HCT116 (cell line): ENCODE results near the gene DIP2C. TPM values are rescaled to one million over a fixed set of nuclear protein-coding genes. Genes with fewer than 3 reads are reported as not detected.

ENCODE experiments used
- ATAC-seq: fragments of 200-7000 bp; cut with Tn5 transposase; 2 replicates; pipeline ENCODE4 v1.9.1; 2020; ENCODE audit warnings: mild to moderate bottlenecking, moderate library complexity
- BruUV-seq: library from RNA; stranded (reverse); fragments of 400-500 nt; replicated peaks from 2 replicates; lab custom pipeline; 2021; lab: Mats Ljungman, UMichigan
- CTCF ChIA-PET: fragments of 300-600 bp; sonication (Branson Sonifier 250); formaldehyde crosslinking; loops from one replicate; lab custom pipeline; 2021; ENCODE audit warnings: antibody characterized with exemption; lab: Charles Lee
- POLR2A ChIA-PET: fragments of 300-600, 350-600 bp; sonication (Branson Sonifier 250); formaldehyde crosslinking; loops from one replicate; lab custom pipeline; 2021; ENCODE audit warnings: antibody characterized with exemption; lab: Charles Lee
- RAD21 ChIA-PET, 2 experiments: fragments of 300-600 bp; sonication (Branson Sonifier 250); formaldehyde crosslinking; loops; one replicate each; lab custom pipeline; 2023; ENCODE audit warnings: low total read pairs in 2 of 2; ENCODE audit not compliant: uncharacterized antibody in 2 of 2, unreplicated experiment in 2 of 2, low non-redundant PET in 1 of 2; lab: Charles Lee
- DNase-seq: peaks from one replicate; pipeline ENCODE4 v3.0.0-alpha.2; 2010; ENCODE audit warnings: low read depth, low spot score
- H2AFZ ChIP-seq: fragments of 200-600 bp; shearing (Covaris generic), sonication (generic); 2 replicates; pipeline ENCODE4 v1.6.1; 2017; ENCODE audit warnings: low read depth, mixed run types, mixed read lengths, antibody characterized with exemption, low read length; ENCODE audit not compliant: poor library complexity, severe bottlenecking
- H3K27ac ChIP-seq: 2 replicates; pipeline ENCODE4 v1.5.1; 2012; ENCODE audit warnings: low read depth, low read length
- H3K27me3 ChIP-seq: fragments of 200-600 bp; sonication (generic); 2 replicates; pipeline ENCODE4 v1.6.1; 2016; ENCODE audit warnings: mixed run types, low read length, mixed read lengths; ENCODE audit not compliant: insufficient read depth
- H3K36me3 ChIP-seq, 2 experiments: fragments of 200-500 bp in 1 of 2; fragments of 200-600 bp in 1 of 2; sonication (Bioruptor generic) in 1 of 2; sonication (generic) in 1 of 2; 2 replicates each; pipeline versions ENCODE4 v1.5.1 to v1.6.1; 2014 to 2016; ENCODE audit warnings: low read length in 2 of 2, inconsistent platforms in 1 of 2, mixed read lengths in 1 of 2, mixed run types in 1 of 2; ENCODE audit not compliant: insufficient read depth in 2 of 2, control insufficient read depth in 1 of 2
- H3K4me1 ChIP-seq, 2 experiments: fragments of 200-600 bp in 1 of 2; sonication (generic) in 1 of 2; 2 replicates each; pipeline versions ENCODE4 v1.5.1 to v1.6.1; 2012 to 2017; ENCODE audit warnings: low read length in 2 of 2, inconsistent platforms in 1 of 2, mild to moderate bottlenecking in 1 of 2, mixed read lengths in 1 of 2, mixed run types in 1 of 2, moderate library complexity in 1 of 2; ENCODE audit not compliant: insufficient read depth in 2 of 2, control insufficient read depth in 1 of 2
- H3K4me2 ChIP-seq: fragments of 200-600 bp; sonication (generic); 2 replicates; pipeline ENCODE4 v1.6.1; 2017; ENCODE audit warnings: mixed run types, low read length, mixed read lengths
- H3K4me3 ChIP-seq, 2 experiments: fragments of 200-600 bp in 1 of 2; sonication (generic) in 1 of 2; replicated peaks in 1 of 2; 2 replicates each; pipeline ENCODE4 v1.5.1; 2011 to 2016; ENCODE audit warnings: low read length in 2 of 2, control low read depth in 1 of 2, low read depth in 1 of 2, mild to moderate bottlenecking in 1 of 2, mixed read lengths in 1 of 2, mixed run types in 1 of 2
- H3K79me2 ChIP-seq: fragments of 200-600 bp; sonication (generic); 2 replicates; pipeline ENCODE4 v1.6.1; 2017; ENCODE audit warnings: mild to moderate bottlenecking, mixed run types, low read length, moderate library complexity, mixed read lengths; ENCODE audit not compliant: insufficient read depth
- H3K9ac ChIP-seq: fragments of 200-600 bp; sonication (generic); 2 replicates; pipeline ENCODE4 v1.6.1; 2016; ENCODE audit warnings: low read length, mixed read lengths
- H3K9me2 ChIP-seq: fragments of 200-600 bp; sonication (generic), shearing (Covaris generic); 2 replicates; pipeline ENCODE4 v1.6.1; 2017; ENCODE audit warnings: mixed run types, mild to moderate bottlenecking, moderate library complexity; ENCODE audit not compliant: insufficient read depth
- H3K9me3 ChIP-seq, 2 experiments: fragments of 200-500 bp in 1 of 2; fragments of 200-600 bp in 1 of 2; sonication (Bioruptor generic) in 1 of 2; sonication (generic) in 1 of 2; 2 replicates each; pipeline ENCODE4 v1.6.1; 2014 to 2017; ENCODE audit warnings: low read length in 2 of 2, mixed read lengths in 2 of 2, inconsistent platforms in 1 of 2, low read depth in 1 of 2, mild to moderate bottlenecking in 1 of 2, mixed run types in 1 of 2, moderate library complexity in 1 of 2; ENCODE audit not compliant: control insufficient read depth in 1 of 2, insufficient read depth in 1 of 2
- H4K20me1 ChIP-seq: fragments of 200-600 bp; sonication (generic), shearing (Covaris generic); 2 replicates; pipeline ENCODE4 v1.6.1; 2017; ENCODE audit warnings: mixed run types, mild to moderate bottlenecking, moderate library complexity; ENCODE audit not compliant: insufficient read depth
- CBX3 ChIP-seq: IDR thresholded peaks from 2 replicates; pipeline ENCODE4 v1.6.1; 2012; ENCODE audit warnings: low read depth
- CEBPB ChIP-seq: IDR thresholded peaks from 2 replicates; pipeline ENCODE4 v1.6.1; 2012; ENCODE audit warnings: low read depth
- EGR1 ChIP-seq: IDR thresholded peaks from 2 replicates; pipeline ENCODE4 v1.6.1; 2012; ENCODE audit warnings: low read depth
- ELF1 ChIP-seq: IDR thresholded peaks from 2 replicates; pipeline ENCODE4 v1.6.1; 2012; ENCODE audit warnings: low read depth, borderline replicate concordance
- EZH2 ChIP-seq: fragments of 200-600 bp; sonication (generic); IDR thresholded peaks from 2 replicates; pipeline ENCODE4 v1.6.1; 2017; ENCODE audit warnings: antibody characterized with exemption, mixed run types
- EZH2phosphoT487 ChIP-seq: fragments of 200-600 bp; IDR thresholded peaks from 2 replicates; pipeline ENCODE4 v1.6.1; 2018; ENCODE audit warnings: antibody characterized with exemption, borderline replicate concordance
- FOSL1 ChIP-seq: IDR thresholded peaks from 2 replicates; pipeline ENCODE4 v1.6.1; 2012; ENCODE audit warnings: low read depth
- JUND ChIP-seq: IDR thresholded peaks from 2 replicates; pipeline ENCODE4 v1.6.1; 2012
- POLR2A ChIP-seq: IDR thresholded peaks from 2 replicates; pipeline ENCODE4 v1.7.0; 2011; ENCODE audit warnings: borderline replicate concordance; ENCODE audit not compliant: insufficient read depth, insufficient read length; ENCODE audit errors: extremely low read depth
- RAD21 ChIP-seq: IDR thresholded peaks from 2 replicates; pipeline ENCODE4 v1.6.1; 2012; ENCODE audit warnings: low read depth, mild to moderate bottlenecking
- TCF7L2 ChIP-seq: IDR thresholded peaks from 2 replicates; pipeline ENCODE4 v1.7.0; 2011; ENCODE audit warnings: borderline replicate concordance, inconsistent platforms; ENCODE audit not compliant: insufficient read depth, insufficient read length; ENCODE audit errors: extremely low read depth
- YY1 ChIP-seq: IDR thresholded peaks from 2 replicates; pipeline ENCODE4 v1.6.1; 2011; ENCODE audit warnings: low read length, low read depth, moderate library complexity, mild to moderate bottlenecking; ENCODE audit not compliant: insufficient replicate concordance; ENCODE audit errors: extremely low read depth
- ZFX ChIP-seq: fragments of 450-650 bp; IDR thresholded peaks from 2 replicates; pipeline ENCODE4 v1.6.1; 2017
- intact Hi-C: fragments of 100-400 bp; cut with micrococcal nuclease; formaldehyde crosslinking; loops from 2 replicates; pipeline ENCODE4 v1.10.0; 2022
- total RNA-seq: library from RNA; stranded (reverse); gene quantifications from one replicate; pipeline ENCODE4 v1.2.1, GENCODE V29; 2021; ENCODE audit not compliant: unreplicated experiment
- TF ChIP-seq, protein P1 (sequence below): IDR thresholded peaks from 2 replicates; pipeline ENCODE4 v1.6.1; 2011; ENCODE audit warnings: mild to moderate bottlenecking, low read length, moderate library complexity; ENCODE audit not compliant: insufficient replicate concordance; ENCODE audit errors: extremely low read depth
- TF ChIP-seq, protein P2 (sequence below): IDR thresholded peaks from 2 replicates; pipeline ENCODE4 v1.6.1; 2012; ENCODE audit warnings: low read depth
- TF ChIP-seq, protein P3 (sequence below), 3 experiments: fragments of 200-600 bp in 1 of 3; sonication (generic) in 1 of 3; IDR thresholded peaks in 2 of 3; conservative IDR thresholded peaks in 1 of 3; 2 replicates each; pipeline ENCODE4 v1.5.1; 2012 to 2017; ENCODE audit warnings: low read depth in 2 of 3, low read length in 2 of 3, antibody characterized with exemption in 1 of 3, borderline replicate concordance in 1 of 3, control low read depth in 1 of 3, mild to moderate bottlenecking in 1 of 3, mixed read lengths in 1 of 3, mixed run types in 1 of 3, moderate library complexity in 1 of 3; ENCODE audit not compliant: insufficient read depth in 1 of 3
- TF ChIP-seq, protein P4 (sequence below): IDR thresholded peaks from 2 replicates; pipeline ENCODE4 v1.6.1; 2012
- TF ChIP-seq, protein P5 (sequence below): IDR thresholded peaks from 2 replicates; pipeline ENCODE4 v1.6.1; 2012

The DIP2C gene
- total RNA-seq, 1 experiment from 2014 or later: 15.4 TPM

DNA sequence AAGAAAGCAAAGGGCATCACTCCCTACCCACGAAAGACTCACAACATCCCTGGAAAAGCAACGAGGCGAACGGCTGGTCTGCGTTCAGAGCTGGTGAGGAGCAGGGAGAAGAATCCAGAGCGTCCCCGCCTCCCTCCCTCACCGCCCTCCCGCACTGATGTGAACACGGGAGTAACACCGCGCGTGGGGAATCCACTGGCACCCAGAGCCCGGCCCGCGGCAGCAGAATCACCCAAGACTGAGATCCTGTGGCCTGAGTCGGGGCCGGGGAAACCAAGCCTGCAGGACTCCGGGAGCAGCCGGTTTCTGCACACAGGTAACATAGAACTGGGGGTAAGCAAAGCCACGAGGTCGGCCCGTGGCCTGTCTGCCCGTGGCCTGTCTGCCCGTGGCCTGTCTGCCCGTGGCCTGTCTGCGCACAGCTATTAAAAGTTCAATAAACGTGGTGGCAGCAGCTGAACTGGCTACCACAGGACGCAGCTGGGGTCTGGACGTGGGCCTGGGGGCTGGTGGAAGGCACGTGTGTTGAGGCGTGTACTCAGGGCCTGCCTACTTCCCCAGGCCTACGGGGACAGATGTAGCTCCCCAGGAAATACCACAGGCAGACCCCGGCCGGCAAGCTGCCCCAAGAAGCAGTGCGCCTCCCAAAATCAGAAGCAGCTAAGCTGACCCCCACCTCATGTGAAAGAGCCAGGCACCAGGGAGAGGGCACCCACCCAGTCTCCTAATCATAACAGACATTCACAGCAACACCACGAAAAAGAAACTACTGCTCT is 23.0 kb downstream of the DIP2C start:
- RAD21 ChIA-PET: no interaction called here
- Histone ChIP-seq H3K9me2 (no peaks in the 10 kb centered on the region), H3K9me3 (peaks cover 0 to 6% of the 10 kb centered on the region in 2 experiments; a peak in 1 of 4 replicates), H2AFZ (no peak overlapping the region), H3K4me1 (no peaks in the 10 kb centered on the region), H3K36me3 (no peaks in the 10 kb centered on the region), H3K9ac (no peak overlapping the region), H3K4me3 (no peak overlapping the region), H3K79me2 (peaks cover 27% of the 10 kb centered on the region; the same call in 1 of the 2 replicates), H4K20me1 (no peaks in the 10 kb centered on the region), H3K4me2 (no peak overlapping the region), H3K27ac (no peak overlapping the region), H3K27me3 (no peaks in the 10 kb centered on the region)
- ATAC-seq: no peak
- DNase-seq: no peak
- TF ChIP-seq, protein P1, sequence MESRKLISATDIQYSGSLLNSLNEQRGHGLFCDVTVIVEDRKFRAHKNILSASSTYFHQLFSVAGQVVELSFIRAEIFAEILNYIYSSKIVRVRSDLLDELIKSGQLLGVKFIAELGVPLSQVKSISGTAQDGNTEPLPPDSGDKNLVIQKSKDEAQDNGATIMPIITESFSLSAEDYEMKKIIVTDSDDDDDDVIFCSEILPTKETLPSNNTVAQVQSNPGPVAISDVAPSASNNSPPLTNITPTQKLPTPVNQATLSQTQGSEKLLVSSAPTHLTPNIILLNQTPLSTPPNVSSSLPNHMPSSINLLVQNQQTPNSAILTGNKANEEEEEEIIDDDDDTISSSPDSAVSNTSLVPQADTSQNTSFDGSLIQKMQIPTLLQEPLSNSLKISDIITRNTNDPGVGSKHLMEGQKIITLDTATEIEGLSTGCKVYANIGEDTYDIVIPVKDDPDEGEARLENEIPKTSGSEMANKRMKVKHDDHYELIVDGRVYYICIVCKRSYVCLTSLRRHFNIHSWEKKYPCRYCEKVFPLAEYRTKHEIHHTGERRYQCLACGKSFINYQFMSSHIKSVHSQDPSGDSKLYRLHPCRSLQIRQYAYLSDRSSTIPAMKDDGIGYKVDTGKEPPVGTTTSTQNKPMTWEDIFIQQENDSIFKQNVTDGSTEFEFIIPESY: no peak
- TF ChIP-seq POLR2A: no peak
- no peak for TF ChIP-seq EZH2
- no peak for TF ChIP-seq EGR1
- no peak for TF ChIP-seq FOSL1
- no peak for TF ChIP-seq ZFX
- TF ChIP-seq, protein P2, sequence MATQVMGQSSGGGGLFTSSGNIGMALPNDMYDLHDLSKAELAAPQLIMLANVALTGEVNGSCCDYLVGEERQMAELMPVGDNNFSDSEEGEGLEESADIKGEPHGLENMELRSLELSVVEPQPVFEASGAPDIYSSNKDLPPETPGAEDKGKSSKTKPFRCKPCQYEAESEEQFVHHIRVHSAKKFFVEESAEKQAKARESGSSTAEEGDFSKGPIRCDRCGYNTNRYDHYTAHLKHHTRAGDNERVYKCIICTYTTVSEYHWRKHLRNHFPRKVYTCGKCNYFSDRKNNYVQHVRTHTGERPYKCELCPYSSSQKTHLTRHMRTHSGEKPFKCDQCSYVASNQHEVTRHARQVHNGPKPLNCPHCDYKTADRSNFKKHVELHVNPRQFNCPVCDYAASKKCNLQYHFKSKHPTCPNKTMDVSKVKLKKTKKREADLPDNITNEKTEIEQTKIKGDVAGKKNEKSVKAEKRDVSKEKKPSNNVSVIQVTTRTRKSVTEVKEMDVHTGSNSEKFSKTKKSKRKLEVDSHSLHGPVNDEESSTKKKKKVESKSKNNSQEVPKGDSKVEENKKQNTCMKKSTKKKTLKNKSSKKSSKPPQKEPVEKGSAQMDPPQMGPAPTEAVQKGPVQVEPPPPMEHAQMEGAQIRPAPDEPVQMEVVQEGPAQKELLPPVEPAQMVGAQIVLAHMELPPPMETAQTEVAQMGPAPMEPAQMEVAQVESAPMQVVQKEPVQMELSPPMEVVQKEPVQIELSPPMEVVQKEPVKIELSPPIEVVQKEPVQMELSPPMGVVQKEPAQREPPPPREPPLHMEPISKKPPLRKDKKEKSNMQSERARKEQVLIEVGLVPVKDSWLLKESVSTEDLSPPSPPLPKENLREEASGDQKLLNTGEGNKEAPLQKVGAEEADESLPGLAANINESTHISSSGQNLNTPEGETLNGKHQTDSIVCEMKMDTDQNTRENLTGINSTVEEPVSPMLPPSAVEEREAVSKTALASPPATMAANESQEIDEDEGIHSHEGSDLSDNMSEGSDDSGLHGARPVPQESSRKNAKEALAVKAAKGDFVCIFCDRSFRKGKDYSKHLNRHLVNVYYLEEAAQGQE: no peak
- no peak for TF ChIP-seq CEBPB
- no peak for TF ChIP-seq YY1
- no peak for TF ChIP-seq JUND
- TF ChIP-seq, protein P3, sequence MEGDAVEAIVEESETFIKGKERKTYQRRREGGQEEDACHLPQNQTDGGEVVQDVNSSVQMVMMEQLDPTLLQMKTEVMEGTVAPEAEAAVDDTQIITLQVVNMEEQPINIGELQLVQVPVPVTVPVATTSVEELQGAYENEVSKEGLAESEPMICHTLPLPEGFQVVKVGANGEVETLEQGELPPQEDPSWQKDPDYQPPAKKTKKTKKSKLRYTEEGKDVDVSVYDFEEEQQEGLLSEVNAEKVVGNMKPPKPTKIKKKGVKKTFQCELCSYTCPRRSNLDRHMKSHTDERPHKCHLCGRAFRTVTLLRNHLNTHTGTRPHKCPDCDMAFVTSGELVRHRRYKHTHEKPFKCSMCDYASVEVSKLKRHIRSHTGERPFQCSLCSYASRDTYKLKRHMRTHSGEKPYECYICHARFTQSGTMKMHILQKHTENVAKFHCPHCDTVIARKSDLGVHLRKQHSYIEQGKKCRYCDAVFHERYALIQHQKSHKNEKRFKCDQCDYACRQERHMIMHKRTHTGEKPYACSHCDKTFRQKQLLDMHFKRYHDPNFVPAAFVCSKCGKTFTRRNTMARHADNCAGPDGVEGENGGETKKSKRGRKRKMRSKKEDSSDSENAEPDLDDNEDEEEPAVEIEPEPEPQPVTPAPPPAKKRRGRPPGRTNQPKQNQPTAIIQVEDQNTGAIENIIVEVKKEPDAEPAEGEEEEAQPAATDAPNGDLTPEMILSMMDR (IDR thresholded peaks at IDR 0.05 in 2 of 3, conservative IDR thresholded peaks at IDR 0.05 in 1 of 3; ENCODE audit: borderline replicate concordance in 1 of 3, insufficient read depth in 1 of 3, low read depth in 2 of 3, low read length in 2 of 3): no peak
- no peak for TF ChIP-seq ELF1
- no peak for TF ChIP-seq CBX3
- no peak for TF ChIP-seq TCF7L2
- TF ChIP-seq, protein P4, sequence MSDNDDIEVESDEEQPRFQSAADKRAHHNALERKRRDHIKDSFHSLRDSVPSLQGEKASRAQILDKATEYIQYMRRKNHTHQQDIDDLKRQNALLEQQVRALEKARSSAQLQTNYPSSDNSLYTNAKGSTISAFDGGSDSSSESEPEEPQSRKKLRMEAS: no peak
- TF ChIP-seq EZH2phosphoT487: no peak
- TF ChIP-seq RAD21: no peak
- TF ChIP-seq, protein P5, sequence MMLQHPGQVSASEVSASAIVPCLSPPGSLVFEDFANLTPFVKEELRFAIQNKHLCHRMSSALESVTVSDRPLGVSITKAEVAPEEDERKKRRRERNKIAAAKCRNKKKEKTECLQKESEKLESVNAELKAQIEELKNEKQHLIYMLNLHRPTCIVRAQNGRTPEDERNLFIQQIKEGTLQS: no peak
- CTCF ChIA-PET: no interaction called here
- POLR2A ChIA-PET: no interaction called here
- BruUV-seq: no TSS peak
- intact Hi-C loops: no loop called here
